ENCODE results near the gene ARHGAP19. TPM values are rescaled to one million over a fixed set of nuclear protein-coding genes. Genes with fewer than 3 reads are reported as not detected.

ARHGAP19 gene
- total RNA-seq, 3 donors from 2014 or later, result 5.9 to 10.7 (median 8.8) TPM

GRCh38 chr10:97279121-97279815 is 13.2 kb downstream of the ARHGAP19 start:
- ATAC-seq (peak; percentile 31), DNase-seq (no peak)
- Histone ChIP-seq H3K4me3 (no peak overlapping the region), H3K4me1 (ENCODE audit: low read depth) (peaks cover 10% of the 10 kb centered on the region), H3K36me3 (ENCODE audit: low read depth) (no peaks in the 10 kb centered on the region), H3K9me3 (no peaks in the 10 kb centered on the region)
- intact Hi-C loops (cut with DNase I, micrococcal nuclease), result no loop called here
- TF ChIP-seq CTCF (IDR thresholded peaks at IDR 0.05), result no peak

- no peak overlapping the region for H3K4me3 ChIP-seq
- intact Hi-C loops (cut with DNase I, micrococcal nuclease), result no loop called here
- ATAC-seq, result peak; percentile 80
- no peaks in the 10 kb centered on the region for H3K9me3 ChIP-seq
- no peak for DNase-seq
- peaks cover 10% of the 10 kb centered on the region for H3K4me1 ChIP-seq (ENCODE audit: low read depth)
- no peaks in the 10 kb centered on the region for H3K36me3 ChIP-seq (ENCODE audit: low read depth)
- TF ChIP-seq CTCF (IDR thresholded peaks at IDR 0.05), result peak; percentile 27
Observed at GRCh38 chr10:97278491-97278989, 13.9 kb downstream of the ARHGAP19 start.

DNA sequence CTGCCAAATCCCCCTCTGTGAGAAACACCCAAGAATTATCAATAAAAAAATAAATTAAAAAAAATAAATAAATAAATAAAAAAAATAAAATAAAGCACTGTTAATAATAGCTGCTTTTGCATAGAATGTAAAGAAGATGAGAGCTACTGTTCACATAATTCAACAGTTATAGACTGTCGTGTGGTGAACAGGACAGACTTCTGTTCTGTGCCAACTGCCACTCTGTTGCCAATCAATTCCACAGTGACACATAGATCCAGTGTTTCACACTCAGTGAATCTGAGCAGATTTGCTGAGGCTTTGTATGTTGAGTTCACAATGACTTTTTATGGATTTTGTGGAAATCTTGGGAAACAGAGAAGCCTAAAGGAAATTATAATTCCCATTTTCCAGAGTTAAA is 14.9 kb downstream of the ARHGAP19 start:
- no peak overlapping the region for H3K4me3 ChIP-seq
- no peak for ATAC-seq
- H3K36me3 ChIP-seq (ENCODE audit: low read depth), result no peaks in the 10 kb centered on the region
- H3K9me3 ChIP-seq, result no peaks in the 10 kb centered on the region
- TF ChIP-seq CTCF (IDR thresholded peaks at IDR 0.05), result no peak
- H3K4me1 ChIP-seq (ENCODE audit: low read depth), result peaks cover 10% of the 10 kb centered on the region
- intact Hi-C loops (cut with DNase I, micrococcal nuclease), result no loop called here
- no peak for DNase-seq

GRCh38 chr10:97274828-97275227 is 17.6 kb downstream of the ARHGAP19 start:
- DNase-seq (no peak), ATAC-seq (no peak)
- H3K4me1 ChIP-seq (ENCODE audit: low read depth), result peaks cover 10% of the 10 kb centered on the region
- H3K36me3 ChIP-seq (ENCODE audit: low read depth), result no peaks in the 10 kb centered on the region
- intact Hi-C loops (cut with DNase I, micrococcal nuclease), result no loop called here
- H3K4me3 ChIP-seq, result no peak overlapping the region
- no peak for TF ChIP-seq CTCF (IDR thresholded peaks at IDR 0.05)
- H3K9me3 ChIP-seq, result no peaks in the 10 kb centered on the region

- no peak for ATAC-seq
- TF ChIP-seq CTCF (IDR thresholded peaks at IDR 0.05), result no peak
- no peak overlapping the region for H3K4me3 ChIP-seq
Observed at GRCh38 chr10:97273700-97274099, 18.7 kb downstream of the ARHGAP19 start.

More at GRCh38 chr10:97273700-97274099, 18.7 kb downstream of the ARHGAP19 start:
- Histone ChIP-seq H3K4me1 (ENCODE audit: low read depth) (peaks cover 3% of the 10 kb centered on the region), H3K9me3 (no peaks in the 10 kb centered on the region), H3K36me3 (ENCODE audit: low read depth) (no peaks in the 10 kb centered on the region)
- intact Hi-C loops (cut with DNase I, micrococcal nuclease), result no loop called here
- no peak for DNase-seq
